Loucy (cell line): ENCODE measurements around the gene FMO2.

Experiments
- CTCF ChIP-seq: fragments of 200-600 bp; sonication (generic); conservative IDR thresholded peaks from 2 replicates; pipeline ENCODE4 v1.5.1; 2014; ENCODE audit warnings: mild to moderate bottlenecking, antibody characterized with exemption, low read length
- EZH2phosphoT487 ChIP-seq: fragments of 200-600 bp; IDR thresholded peaks from 2 replicates; pipeline ENCODE4 v1.6.1; 2018; ENCODE audit warnings: antibody characterized with exemption, mild to moderate bottlenecking, moderate library complexity, borderline replicate concordance

- TF ChIP-seq CTCF (no peak), EZH2phosphoT487 (no peak)
Measured at GRCh38 chr1:171221665-171222591, 36.8 kb downstream of the FMO2 start.
